ENCODE results near the gene CDH16.

Gene CDH16

DNA sequence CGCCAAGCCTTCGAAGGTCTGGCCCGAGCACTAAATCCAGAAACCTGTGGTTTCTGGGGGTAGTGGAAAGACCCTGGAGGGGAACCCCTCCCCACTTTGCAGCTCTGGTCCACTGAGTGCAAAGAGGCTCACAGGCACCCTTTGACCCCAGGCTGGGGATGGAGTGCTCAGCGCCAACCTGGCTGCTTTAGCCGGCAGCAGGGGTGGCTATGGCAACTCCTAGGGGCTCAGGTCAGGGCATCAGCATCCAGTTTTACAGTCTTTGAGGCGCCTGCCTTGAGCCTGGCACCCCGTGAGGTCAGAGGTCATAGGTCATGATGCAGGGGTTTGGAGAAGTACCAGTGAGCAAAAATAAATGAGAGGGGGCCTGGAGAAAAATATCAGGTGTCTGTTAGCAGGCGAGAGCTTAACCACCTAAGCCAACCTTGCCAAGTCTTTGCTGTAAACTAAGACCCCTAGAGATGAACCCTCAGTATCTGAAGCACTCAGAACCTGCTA lies 56.6 kb downstream of the CDH16 start:
- DNase-seq: no peak

DNA sequence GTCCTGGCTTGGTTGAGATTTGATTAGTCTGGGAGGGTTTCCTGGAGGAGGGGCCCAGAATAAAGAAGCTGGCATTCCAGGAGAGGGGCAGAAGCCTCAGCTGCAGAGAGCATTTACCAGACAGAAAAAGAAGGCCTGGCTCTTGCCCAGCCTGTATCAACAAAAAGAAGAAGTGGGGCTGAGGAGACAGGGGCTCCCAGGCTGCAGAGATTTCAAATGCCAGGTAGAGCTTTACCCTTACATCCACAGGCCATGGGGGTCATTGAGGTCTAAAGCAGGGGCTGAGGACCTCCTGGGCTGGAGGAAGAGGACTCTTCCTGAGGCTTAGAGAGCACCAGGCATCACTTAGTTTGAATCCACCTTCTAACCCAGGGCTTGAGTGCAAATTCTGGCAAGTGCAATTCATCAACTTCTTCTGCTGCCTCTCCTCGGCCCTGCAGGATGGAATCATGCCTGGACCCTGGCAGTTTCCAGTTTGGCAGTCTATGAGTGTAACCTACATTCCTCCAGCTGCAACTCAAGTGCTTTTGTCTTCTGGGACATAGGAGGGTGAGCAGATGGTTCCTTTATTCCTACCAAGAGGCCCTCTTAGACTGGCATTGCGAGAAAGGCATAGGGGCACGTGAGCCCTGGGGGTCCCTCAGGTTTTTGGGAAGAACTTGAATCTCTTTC lies 59.2 kb downstream of the CDH16 start:
- no peak for DNase-seq

DNA sequence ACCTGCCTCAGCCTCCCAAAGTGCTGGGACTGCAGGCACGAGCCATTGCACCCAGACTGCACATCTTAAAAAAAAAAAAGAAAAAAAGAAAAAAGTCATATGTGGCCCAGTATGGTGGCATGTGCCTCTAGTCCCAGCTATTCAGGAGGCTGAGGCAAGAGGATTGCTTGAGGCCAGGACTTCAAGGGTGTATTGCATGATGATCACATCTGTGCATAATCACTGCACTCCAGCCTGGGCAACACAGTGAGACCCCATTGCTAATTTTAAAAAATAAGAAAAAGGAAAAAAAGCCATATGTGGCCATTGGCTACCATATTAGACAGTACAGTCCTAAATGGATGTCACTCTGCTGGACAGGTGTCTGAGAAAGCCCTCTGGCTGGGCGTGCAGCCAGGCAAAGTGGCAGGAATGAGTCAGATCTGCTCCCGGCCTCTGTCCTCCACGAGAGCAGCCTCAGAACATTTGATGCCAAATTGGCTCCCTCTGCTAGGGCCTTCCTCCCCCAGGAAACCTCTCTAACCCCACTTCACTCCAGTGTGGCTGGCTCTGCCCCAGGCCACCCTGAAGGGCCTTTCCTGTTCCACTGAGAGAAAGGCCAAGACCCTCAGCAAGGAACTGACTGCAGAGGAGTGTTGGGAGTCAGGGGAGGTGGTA lies 59.8 kb downstream of the CDH16 start:
- DNase-seq: no peak
